HFF-Myc (cell line): ENCODE measurements around the gene PEG3.
"Not testable (repeated sequence)": the region's sequence is repeated elsewhere in the genome, so short reads cannot be mapped to it uniquely, and the experiment has no call there.

Experiments
- DNase-seq: peaks from one replicate; pipeline ENCODE4 v3.0.0-alpha.2; 2011; ENCODE audit warnings: low read depth; ENCODE audit errors: extremely low read depth
- H3K4me3 ChIP-seq: replicated peaks from 2 replicates; pipeline ENCODE4 v1.5.1; 2011; ENCODE audit warnings: low read depth, mild to moderate bottlenecking, control low read depth, low read length
- CTCF ChIP-seq: IDR thresholded peaks from 2 replicates; pipeline ENCODE4 v1.5.1; 2012; ENCODE audit warnings: mild to moderate bottlenecking, low read depth, low read length, control low read depth; ENCODE audit errors: missing control alignments

Gene PEG3

GRCh38 chr19:56858026-56858425 lies 17.5 kb upstream of the PEG3 start:
- TF ChIP-seq CTCF: no peak
- no peak for DNase-seq
- no peak overlapping the region for H3K4me3 ChIP-seq

- H3K4me3 ChIP-seq: no peak overlapping the region
- no peak for DNase-seq
- TF ChIP-seq CTCF: no peak
These were observed 16.3 kb upstream of the PEG3 start for GRCh38 chr19:56856822-56857221.

GRCh38 chr19:56852361-56852760 lies 11.8 kb upstream of the PEG3 start:
- not testable (repeated sequence) for H3K4me3 ChIP-seq, DNase-seq

- no peak for DNase-seq
- no peak for TF ChIP-seq CTCF
- no peak overlapping the region for H3K4me3 ChIP-seq
These were observed 7.6 kb upstream of the PEG3 start for GRCh38 chr19:56848166-56848565.

- DNase-seq: no peak
- H3K4me3 ChIP-seq: no peak overlapping the region
- no peak for TF ChIP-seq CTCF
These were observed 1.9 kb upstream of the PEG3 start for GRCh38 chr19:56842412-56842811.

- no peak overlapping the region for H3K4me3 ChIP-seq
- DNase-seq: no peak
- no peak for TF ChIP-seq CTCF
These were observed 642 bp upstream of the PEG3 start for GRCh38 chr19:56841193-56841543.

- H3K4me3 ChIP-seq: no peak overlapping the region
- DNase-seq: no peak
- TF ChIP-seq CTCF: no peak
These were observed 675 bp downstream of the PEG3 start for GRCh38 chr19:56839652-56840450.
